ENCODE data around the gene CCL16. TPM values are rescaled to one million over a fixed set of nuclear protein-coding genes. Genes with fewer than 3 reads are reported as not detected.
"Not testable (repeated sequence)": the region's sequence is repeated elsewhere in the genome, so short reads cannot be mapped to it uniquely, and the experiment has no call there.

The CCL16 gene
- total RNA-seq, 1 donor from 2014 or later, result not detected

DNA sequence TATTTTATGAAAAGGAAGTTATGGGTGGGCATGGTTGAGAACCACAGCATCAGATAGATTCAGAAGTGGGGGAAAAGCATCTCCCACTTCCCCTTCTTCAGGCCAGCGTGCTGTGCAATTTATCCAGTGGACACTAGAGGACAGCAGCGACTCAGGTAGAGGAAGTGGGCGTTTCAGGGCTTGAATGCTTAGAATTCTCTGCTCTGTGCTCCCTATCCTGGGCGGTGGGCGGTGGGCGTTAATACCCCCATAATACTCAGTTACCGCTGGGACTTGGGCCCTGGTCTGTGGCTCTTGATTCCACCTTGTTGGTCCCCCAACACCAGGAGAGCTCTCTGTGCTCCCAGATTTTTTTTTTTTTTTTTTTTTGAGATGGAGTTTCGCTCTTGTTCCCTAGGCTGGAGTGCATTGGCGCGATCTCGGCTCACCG, 34.1 kb downstream of the CCL16 start:
- intact Hi-C loops (cut with DNase I), result loop anchor here (10.0 kb wide), 1 partner anchor 62 kb away; the partner anchor contains the start of gene CCL5
- no peak for DNase-seq (ENCODE audit: low spot score)

DNA sequence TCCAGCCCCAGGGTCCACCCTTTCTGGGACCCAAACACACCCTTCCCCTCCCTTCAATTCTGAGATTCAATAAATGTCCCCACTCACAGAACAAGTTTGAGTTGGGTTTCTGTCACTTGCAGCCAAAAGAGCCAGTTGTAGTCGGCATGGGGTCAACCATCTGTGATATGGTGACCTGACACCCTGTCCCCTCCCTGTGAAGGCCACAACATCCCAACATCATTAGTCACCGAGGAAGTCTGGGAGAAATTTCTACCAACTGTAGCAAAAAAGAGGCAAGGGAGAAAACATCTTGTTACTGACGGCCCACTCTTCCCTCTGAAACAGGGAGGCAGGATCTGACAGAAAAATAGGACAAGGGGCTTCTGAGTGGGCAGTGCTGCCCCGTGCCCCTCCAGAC, 37.1 kb downstream of the CCL16 start:
- DNase-seq (ENCODE audit: low spot score), result no peak
- intact Hi-C loops (cut with DNase I), result loop anchor here (10.0 kb wide), 1 partner anchor 59 kb away; the partner anchor contains the start of gene CCL5

DNA sequence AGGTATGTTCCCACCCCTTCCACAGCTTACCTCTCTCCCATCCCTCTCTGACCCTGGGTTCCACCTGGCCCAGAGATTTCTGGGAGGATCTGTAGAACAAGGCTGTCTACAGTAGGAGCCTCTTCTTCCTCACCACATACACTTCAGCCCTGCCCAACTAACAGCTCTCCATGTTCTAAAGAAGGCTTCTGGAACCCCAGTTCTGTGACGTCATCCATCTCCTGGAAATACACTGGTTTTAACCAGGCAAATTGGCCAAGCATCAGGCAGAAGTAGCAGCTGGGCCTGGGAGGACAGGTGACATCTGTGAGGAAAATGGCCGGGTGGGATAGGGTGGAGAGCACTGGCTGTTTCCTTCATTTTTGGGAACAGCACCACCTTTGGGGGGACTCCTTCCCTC, 37.8 kb downstream of the CCL16 start, which contains the start of gene LYZL6:
LYZL6 (minus strand) TSS at position 177 of the 400 bp plus-strand sequence. CDS start 4,357 bp downstream, outside the sequence.
- DNase-seq (ENCODE audit: low spot score), result no peak
- intact Hi-C loops (cut with DNase I), result loop anchor here (10.0 kb wide), 1 partner anchor 59 kb away; the partner anchor contains the start of gene CCL5

DNA sequence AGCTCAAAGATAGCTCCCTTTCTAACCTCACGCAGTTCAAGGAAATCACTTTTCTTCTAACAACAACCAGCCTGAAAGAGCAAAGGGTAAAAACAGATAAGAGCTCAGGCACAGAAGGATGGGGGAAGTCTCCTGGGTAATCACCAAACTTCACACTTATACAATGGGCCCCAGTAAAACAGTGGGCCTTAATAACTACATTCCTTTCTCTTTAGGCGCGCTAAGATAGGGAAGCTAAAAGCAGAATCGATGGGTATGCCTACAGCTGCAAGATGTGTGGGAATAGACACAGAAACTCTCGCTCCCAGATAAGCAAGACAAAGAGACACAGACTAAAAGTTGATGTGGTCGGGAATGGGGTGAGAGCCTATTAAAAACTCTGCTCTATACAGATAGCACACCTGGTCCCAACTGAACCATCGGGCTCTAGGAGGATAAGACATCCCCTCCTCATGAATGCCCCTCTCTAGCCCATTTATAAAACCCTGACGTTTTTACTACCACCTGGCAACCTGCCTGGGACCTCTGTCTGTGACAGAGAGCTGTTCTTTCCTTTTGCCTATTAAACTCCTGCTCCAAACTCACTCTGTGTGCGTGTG, 38.6 kb downstream of the CCL16 start:
- DNase-seq (ENCODE audit: low spot score), result no peak
- intact Hi-C loops (cut with DNase I), result loop anchor here (10.0 kb wide), 1 partner anchor 58 kb away; the partner anchor contains the start of gene CCL5

DNA sequence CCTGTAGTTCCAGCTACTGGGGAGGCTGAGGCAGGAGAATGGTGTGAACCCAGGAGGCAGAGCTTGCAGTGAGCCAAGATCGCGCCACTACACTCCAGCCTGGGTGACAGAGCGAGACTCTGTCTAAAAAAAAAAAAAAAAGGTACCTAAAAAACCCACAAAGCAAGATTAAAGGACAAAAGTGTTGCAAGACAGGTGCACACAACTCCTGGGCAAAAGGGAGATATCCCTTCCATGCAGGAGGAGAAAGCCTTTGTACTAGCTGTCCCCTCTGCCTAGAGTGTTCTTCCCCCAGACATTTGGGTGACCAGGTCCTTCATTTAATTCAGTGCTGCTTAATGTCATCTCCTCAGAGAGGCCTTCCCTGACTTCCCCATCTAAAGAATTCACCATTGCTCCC, 42.8 kb downstream of the CCL16 start:
- DNase-seq (ENCODE audit: low spot score); intact Hi-C loops (cut with DNase I): not testable (repeated sequence)

DNA sequence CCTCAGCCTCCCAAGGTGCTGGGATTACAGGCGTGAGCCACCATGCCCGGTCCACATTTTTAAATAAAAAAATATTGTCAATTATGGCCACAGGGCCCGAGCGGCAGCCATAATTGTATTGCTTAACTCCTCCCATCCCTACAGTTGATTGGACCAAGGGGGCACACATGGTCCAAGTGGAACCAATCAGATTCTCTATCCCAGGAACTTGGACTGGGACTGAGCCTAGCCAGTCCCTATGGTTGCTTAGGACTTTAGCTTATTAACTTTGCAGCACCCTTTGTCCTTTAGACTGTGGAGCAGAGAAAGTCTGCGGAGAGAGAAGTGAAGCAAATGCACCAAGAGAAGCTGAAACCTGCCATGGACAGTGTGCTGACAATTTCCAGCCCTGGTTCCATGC, 45.2 kb downstream of the CCL16 start:
- DNase-seq (ENCODE audit: low spot score), result no peak
- intact Hi-C loops (cut with DNase I), result no loop called here

DNA sequence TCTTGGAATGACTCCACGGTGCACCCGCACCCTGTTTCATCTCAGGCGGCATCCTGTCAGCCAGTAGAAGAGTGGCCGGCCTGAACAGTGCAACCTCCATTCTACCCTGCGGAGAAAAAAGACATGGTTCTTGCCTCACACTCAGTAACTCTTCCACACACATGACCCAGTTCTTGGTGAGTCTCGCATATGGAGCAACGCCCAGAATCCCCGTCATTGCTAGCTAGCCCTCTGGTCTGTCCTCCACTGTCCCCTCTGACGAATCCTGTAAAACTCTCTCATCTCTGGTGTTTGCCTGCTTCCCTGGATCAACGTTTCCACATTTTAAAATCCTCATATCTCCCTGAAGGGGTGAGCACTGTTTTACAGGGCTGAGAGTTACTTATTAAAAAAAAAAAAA, 46.5 kb downstream of the CCL16 start:
- intact Hi-C loops (cut with DNase I), result no loop called here
- DNase-seq (ENCODE audit: low spot score), result no peak

DNA sequence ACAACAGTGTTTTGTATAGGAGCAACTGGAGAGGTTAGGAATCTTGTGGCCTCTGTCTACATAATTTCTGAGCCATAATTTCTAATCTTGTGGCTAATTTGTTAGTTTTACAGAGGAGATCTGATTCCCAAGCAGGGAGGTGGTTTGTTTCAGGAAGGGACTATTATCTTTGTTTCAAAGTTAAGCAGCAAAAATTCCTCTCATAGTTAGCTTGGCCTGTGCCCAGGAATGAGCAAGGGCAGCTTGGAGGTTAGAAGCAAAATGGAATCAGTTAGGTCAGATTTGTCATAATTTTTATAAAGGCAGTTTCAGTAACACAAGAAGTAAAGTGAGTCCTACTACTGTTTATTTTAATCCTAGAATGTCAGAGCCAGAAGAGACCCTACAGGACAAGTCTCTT, 48.7 kb downstream of the CCL16 start:
- intact Hi-C loops (cut with DNase I), result no loop called here
- DNase-seq (ENCODE audit: low spot score), result no peak

DNA sequence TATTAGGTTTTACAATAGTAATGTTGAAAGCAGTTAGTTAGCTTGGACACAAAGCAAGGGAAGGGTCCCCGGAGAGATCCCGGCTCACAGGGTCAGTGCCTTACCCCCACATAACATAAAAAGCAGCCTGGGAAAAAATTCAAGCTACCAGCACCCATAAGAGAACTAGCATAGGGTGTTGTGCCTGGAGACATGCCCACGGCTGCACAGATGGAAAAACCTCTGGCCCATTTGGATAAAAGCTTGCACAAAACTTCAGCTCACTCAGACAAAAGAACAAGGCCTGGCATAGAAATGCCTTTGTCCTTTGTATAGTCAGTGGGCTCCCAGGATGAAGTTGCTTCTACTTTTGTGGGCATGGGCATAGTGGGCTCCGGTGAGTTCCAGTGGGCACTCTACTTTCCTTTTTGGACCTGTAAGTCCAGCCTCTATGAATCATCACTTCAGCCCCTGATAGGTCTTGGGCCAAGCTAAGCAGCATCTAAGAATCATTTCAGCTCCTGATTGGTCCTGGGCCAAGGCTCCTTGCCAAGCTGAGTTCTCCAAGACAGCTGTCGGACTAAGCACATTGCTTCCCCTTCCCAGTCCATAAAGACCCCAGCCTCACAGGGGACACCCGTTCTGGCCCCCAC, 49.4 kb downstream of the CCL16 start:
- no peak for DNase-seq (ENCODE audit: low spot score)
- intact Hi-C loops (cut with DNase I), result no loop called here

DNA sequence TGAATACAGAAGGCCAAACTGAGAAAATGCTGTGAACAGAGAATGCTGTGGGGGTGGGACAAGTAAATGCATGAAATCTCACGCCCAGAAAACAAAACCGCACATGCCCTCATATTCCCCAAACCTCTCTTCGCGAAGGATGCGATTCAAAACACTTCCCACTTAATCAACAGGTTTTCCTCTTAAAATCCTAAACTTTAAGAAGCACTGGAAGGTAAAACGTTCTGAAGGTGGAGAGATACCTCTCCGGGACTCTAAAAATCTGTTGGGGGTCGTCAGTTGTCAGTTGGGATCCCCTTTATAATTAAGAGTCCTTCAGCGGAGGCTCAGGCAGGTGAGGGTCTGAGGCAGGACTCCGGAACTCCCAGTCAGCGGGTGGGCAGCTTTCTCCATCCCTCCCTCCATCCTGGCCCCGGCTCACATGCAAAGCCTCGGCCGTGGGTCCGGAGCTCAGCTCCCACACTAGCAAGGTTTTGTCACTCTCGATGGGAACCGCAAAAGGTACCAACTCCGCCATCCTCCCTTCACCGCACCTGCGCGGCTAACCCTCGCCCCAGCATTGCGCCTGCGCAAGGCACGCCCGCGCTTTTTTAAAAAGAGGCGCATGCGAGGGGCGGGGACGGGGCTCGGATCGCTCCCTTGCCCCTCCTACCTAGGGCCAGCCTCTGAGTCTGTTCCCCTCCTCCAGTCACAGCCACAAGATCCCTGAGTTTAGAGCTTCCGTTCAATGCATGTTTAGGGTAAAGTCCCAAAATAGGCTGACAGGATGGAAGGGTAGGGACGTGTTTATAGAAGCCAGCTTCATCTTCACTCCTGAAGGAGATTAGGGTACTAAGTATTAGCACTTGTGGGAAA, 50.9 kb downstream of the CCL16 start, which contains the start of gene RDM1:
RDM1 (minus strand) TSS at position 563 of the 855 bp plus-strand sequence; CDS start at position 517, 46 bp downstream.
- intact Hi-C loops (cut with DNase I), result no loop called here
- DNase-seq (ENCODE audit: low spot score), result no peak

DNA sequence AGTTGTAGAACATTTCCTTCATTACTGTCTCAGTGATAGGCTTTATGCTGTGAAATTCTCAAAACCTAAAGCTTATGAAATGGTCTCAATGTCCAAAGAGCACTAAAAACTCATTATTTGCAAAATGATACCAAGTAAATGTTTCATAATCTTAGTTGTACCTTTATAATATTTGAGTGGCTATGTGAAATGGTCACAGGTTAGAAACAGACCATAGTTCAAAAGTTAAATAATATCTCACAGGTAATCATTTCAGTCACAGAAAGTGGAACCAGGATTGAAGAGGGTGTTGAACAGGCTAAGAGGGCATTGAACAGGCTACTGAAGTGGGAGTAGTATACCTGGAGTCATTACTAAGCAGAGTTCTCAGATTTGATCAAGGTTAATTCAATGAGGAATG, 53.6 kb downstream of the CCL16 start:
- DNase-seq (ENCODE audit: low spot score), result no peak

More for the DNA sequence above, 53.6 kb downstream of the CCL16 start:
- intact Hi-C loops (cut with DNase I), result no loop called here

Other genes with a start within 250 kb of the CCL16 start
- gene RASL10B, start 249.9 kb downstream of the CCL16 start, total RNA-seq, result 22.0 TPM
- 0.08 TPM for gene GAS2L2, start 228.3 kb downstream of the CCL16 start, total RNA-seq
- not detected for gene C17orf50, start 220.6 kb downstream of the CCL16 start, total RNA-seq
- gene MMP28, start 185.9 kb downstream of the CCL16 start, total RNA-seq, result 1.2 TPM
- gene TAF15, start 172.0 kb downstream of the CCL16 start, total RNA-seq, result 140 TPM
- gene HEATR9, start 112.6 kb downstream of the CCL16 start, total RNA-seq, result not detected
- gene CCL5, start 101.1 kb downstream of the CCL16 start, total RNA-seq, result 2.6 TPM
- not detected for gene RDM1, start 50.7 kb downstream of the CCL16 start, total RNA-seq
- gene LYZL6, start 37.8 kb downstream of the CCL16 start, total RNA-seq, result not detected
- 6.7 TPM for gene CCL14, start 5.2 kb upstream of the CCL16 start, total RNA-seq
- not detected for gene CCL15, start 20.1 kb upstream of the CCL16 start, total RNA-seq
- not detected for gene CCL23, start 36.5 kb upstream of the CCL16 start, total RNA-seq
- 2.3 TPM for gene CCL18, start 82.8 kb upstream of the CCL16 start, total RNA-seq
- gene CCL3, start 108.6 kb upstream of the CCL16 start, total RNA-seq, result 0.86 TPM
- 0.81 TPM for gene CCL4, start 122.3 kb upstream of the CCL16 start, total RNA-seq
- 3.3 TPM for gene TBC1D3B, start 195.1 kb upstream of the CCL16 start, total RNA-seq
- gene CCL3L1, start 215.3 kb upstream of the CCL16 start, total RNA-seq, result not detected
- not detected for gene CCL4L2, start 229.6 kb upstream of the CCL16 start, total RNA-seq

Measured in cardiac septum (tissue), 1 donor.